Measurements from ENCODE around the gene DDO.

GRCh38 chr6:110357298-110357663, 58.1 kb downstream of the DDO start:
- no peak for TF ChIP-seq RAD21 (IDR thresholded peaks at IDR 0.05; ENCODE audit: low read depth)
- TF ChIP-seq MAX (IDR thresholded peaks at IDR 0.05) = no peak
- no peak for TF ChIP-seq TAF1 (IDR thresholded peaks at IDR 0.05; ENCODE audit: low read depth)
- no peak for TF ChIP-seq EP300 (IDR thresholded peaks at IDR 0.05; ENCODE audit: borderline replicate concordance)
- no peak for TF ChIP-seq EGR1 (IDR thresholded peaks at IDR 0.05)
- TF ChIP-seq REST (IDR thresholded peaks at IDR 0.05; ENCODE audit: low read depth) = no peak
- TF ChIP-seq USF1 (IDR thresholded peaks at IDR 0.05) = no peak
- TF ChIP-seq YY1 (IDR thresholded peaks at IDR 0.05; ENCODE audit: low read depth) = no peak
- no peak for TF ChIP-seq FOXM1 (IDR thresholded peaks at IDR 0.05; ENCODE audit: borderline replicate concordance, low read depth)
